GM21447 (cell line): Measurements from ENCODE around the gene PPM1F.

ENCODE experiments used
- ATAC-seq: cut with Tn5 transposase; IDR thresholded peaks from one replicate; pipeline ENCODE4 v1.9.1; 2021; ENCODE audit not compliant: unreplicated experiment

Gene PPM1F

DNA sequence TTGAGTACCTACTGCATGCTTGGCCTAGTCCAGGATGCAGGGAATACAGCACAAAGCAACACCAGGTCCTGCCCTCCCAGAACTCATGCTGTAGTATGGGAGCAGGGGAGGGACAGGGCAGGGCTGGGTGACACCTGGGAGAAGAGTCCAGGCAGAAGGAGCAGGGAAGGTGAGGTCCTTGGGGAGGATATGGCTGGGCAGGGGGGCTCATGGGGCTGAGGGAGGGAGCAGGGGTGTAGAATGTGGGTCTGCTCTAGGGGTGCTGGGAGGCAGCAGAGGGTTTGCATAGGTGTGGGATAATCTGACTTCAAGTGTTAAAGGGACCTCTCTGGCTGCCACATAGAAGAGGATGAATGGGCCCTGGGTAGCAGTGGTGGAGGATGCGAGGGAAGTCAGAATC is 25.2 kb upstream of the PPM1F start:
- ATAC-seq, result no peak

DNA sequence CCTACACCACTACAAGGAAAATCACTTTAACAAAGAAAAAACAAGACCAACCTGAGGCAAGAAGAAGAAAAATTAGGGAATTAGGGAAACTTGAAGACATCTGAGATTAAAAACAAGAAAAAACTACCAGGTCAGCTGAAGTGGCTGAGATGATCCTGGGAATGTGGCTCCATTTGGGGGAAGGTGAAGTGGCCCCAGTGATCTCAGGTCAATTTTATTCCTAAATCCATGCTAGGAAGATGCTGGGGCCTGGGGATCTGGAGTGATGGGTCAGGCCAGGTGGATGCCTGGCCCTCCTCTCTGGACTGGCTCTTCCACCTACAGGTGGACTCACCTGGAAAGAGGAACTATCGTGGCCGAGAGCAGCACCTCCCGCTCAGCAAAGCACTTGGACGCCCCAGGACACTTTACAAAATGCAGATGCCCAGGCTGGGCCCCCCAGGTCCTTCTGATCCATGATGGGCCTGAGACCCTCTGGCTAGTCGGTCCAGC is 23.3 kb upstream of the PPM1F start:
- no peak for ATAC-seq

DNA sequence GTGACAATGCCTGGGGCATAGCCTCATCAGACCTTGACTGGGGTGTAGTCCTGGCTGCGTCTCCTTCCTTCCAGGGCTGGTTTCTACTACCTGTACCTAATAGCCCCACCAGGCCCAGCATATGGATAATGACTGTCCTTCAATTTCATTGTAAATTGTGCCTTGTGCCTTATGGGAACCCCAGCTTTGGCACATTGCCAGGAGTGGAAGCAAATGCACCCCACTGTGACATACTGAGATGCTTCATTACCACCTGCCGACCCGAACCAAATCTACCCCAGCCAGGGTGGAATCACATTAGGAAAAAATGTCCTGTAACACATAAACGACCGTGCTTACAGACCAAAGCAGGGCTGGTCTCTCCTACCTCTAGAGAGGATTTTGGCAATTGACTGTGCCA is 22.6 kb upstream of the PPM1F start:
- ATAC-seq, result no peak

- no peak for ATAC-seq
These were observed 21.5 kb upstream of the PPM1F start for GRCh38 chr22:21974058-21974649.

DNA sequence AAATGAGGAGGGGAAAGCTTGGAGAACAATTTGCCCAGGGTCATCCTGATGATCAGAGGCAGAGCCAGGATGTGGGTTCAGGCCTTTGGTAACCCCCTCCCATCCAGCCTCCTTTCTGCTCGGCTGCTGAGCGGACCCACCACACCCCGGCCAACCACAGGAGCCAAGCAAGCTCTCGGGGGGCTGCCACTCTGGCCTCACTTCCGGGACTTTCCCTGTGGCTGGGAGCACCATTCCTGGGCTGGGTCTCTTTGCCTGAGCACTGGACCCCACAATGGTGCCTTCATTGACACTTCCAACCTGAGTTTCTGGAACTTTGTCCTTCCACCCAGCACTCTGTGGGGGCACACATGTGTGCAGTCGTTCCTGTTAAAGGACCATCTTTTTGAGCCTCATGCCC is 20.2 kb upstream of the PPM1F start:
- ATAC-seq, result no peak

- ATAC-seq, result no peak
These were observed 19.7 kb upstream of the PPM1F start for GRCh38 chr22:21972293-21972779.

DNA sequence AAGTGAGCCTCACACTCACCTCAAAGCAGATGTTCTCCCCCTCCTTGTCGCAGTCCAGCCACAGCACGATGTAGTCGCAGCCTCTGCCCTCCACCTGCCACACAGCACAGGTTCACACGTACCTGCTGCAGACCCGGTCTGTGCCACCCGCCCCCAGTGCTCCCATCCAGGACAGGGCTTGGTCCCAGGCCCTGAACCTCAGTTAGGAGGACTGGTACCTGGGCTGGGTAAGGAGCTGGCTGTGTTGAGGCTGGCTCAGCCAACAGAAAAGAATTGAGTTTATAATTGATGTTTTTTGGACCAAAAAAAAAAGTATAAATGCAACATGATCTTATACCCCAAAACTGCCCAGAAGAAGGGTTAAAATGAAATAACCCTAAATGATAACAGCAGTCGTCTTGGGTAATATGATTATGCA is 19.2 kb upstream of the PPM1F start:
- ATAC-seq, result no peak

- ATAC-seq, result no peak
These were observed 18.4 kb upstream of the PPM1F start for GRCh38 chr22:21970800-21971617.

- no peak for ATAC-seq
These were observed 17.6 kb upstream of the PPM1F start for GRCh38 chr22:21970037-21970799.

GRCh38 chr22:21968452-21969129 is 15.9 kb upstream of the PPM1F start:
- ATAC-seq, result no peak

GRCh38 chr22:21967693-21968271 is 15.1 kb upstream of the PPM1F start:
- no peak for ATAC-seq

GRCh38 chr22:21966643-21967516 is 14.2 kb upstream of the PPM1F start:
- no peak for ATAC-seq

GRCh38 chr22:21965762-21966288 is 13.2 kb upstream of the PPM1F start:
- no peak for ATAC-seq

DNA sequence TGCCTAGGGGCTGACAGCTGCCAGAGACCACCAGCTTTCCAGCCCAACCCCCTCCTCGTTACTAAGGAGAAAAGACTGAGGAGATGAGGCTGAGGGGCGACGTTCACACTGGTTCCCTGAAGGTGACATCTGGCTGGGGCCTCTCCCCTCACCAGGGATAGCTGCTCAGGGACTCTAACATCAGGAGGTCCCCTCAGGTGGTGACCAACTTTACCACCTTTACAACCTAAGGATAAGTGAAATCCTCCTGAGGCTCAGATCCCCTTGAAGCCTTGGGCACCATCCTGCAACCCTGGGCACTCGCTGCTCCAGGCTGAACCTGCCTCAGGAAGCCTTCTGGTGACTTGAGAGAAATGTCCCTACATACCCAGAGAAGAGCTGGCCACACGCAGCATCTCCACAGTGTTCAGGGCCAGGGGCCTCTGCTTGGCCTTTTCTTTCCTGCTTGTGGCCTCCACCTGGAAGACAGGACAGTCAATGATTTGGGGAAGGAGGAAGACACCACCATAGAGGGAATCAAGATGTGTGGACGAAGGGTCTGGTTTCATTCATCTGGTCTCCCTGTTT is 12.4 kb upstream of the PPM1F start:
- no peak for ATAC-seq

DNA sequence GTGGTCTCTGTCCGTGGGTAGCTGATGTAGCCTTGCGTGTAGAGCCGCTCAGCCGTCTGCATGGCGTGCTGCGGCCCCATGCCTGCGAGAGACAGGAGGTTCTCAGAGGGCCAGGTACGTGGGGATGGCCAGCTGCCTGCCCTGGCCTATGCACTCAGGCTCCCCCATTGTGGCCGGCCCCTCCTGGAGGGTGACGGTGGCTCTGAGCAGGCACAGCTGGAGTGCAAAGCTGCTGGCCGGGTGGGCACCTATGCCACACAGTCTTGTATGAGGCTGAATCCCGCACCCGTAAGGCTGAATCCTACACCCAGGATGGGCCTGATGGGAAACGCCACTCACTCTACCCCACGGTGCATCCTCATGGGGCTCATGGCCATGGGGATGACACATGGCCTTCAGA is 11.6 kb upstream of the PPM1F start:
- no peak for ATAC-seq

- no peak for ATAC-seq
These were observed 11.2 kb upstream of the PPM1F start for GRCh38 chr22:21963790-21964211.

- ATAC-seq, result no peak
These were observed 10.6 kb upstream of the PPM1F start for GRCh38 chr22:21963286-21963685.

DNA sequence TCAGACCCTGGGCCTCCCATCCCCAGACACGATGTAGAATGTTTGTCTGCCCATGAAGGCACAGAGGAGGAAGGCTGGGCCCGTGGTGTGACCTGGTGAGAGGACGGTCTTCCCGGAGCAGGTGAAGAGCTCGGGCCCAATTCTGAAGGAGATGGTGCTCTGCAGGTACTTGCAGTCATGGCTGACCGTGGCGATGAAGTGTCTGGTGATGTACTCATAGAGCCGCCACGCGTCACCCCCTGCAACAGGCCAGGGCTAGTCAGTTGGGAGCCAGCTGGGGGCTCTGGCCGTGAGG is 10.0 kb upstream of the PPM1F start:
- no peak for ATAC-seq

GRCh38 chr22:21961886-21962654 is 9.4 kb upstream of the PPM1F start:
- ATAC-seq, result no peak
